Measurements from ENCODE around the gene RMND5A.
"Not testable (repeated sequence)": the region's sequence is repeated elsewhere in the genome, so short reads cannot be mapped to it uniquely, and the experiment has no call there.

The RMND5A gene

GRCh38 chr2:86714579-86715173, 5.4 kb upstream of the RMND5A start:
- DNase-seq: not testable (repeated sequence)

DNA sequence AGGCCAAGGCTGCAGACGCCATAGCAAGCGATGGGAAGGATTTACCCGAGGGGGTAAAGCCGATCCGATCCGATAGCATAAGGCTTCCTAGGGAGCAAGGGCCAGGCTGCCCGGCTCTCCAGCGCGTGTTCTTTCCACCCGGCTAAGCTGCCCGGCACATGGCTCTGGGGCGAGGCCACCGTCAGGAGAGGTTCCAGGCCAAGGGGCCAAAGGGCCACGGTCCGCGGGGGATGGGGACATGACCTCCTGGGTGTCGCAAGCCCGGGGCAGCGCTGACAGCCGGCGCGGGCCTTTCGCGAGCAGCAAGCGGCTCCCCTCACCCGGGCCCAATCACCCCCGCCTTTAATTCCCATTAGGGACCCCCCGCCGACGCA, 841 bp upstream of the RMND5A start:
- not testable (repeated sequence) for DNase-seq

DNA sequence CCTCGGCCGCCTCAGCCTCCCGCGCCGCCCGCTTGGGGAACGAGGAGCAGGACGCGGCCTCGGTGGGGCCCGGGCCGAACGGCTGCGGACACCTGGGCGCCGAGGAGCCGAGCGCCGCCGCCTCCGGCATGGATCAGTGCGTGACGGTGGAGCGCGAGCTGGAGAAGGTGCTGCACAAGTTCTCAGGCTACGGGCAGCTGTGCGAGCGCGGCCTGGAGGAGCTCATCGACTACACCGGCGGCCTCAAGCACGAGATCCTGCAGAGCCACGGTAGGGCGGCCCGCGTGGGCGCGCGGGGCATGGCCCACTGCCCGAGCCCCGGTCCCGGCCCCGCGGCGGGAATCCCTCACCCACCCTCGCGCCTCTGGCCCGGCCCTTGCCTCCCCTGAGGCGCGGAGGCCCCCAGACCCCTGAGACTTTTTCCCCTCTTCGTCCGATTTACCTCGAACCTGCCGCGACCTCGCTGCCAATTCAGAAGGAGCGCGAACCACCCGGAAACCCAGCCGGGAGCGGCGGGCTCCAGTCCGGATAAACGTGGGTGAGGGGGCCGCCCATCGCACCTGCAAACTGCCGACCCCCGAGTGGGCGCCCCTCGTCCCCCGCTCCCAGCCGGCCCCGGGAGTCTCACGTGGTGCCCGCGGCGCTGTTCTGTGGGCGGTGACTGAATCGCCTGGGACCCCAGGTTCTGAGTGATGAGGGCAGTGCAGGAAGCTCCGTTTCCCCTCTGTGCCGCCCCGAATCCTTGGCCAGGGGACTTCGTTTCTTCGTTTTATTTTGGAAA, 639 bp downstream of the RMND5A start:
- DNase-seq: peak; percentile 52

- DNase-seq: not testable (repeated sequence)
Observed at GRCh38 chr2:86725706-86726105, 5.6 kb downstream of the RMND5A start.

DNA sequence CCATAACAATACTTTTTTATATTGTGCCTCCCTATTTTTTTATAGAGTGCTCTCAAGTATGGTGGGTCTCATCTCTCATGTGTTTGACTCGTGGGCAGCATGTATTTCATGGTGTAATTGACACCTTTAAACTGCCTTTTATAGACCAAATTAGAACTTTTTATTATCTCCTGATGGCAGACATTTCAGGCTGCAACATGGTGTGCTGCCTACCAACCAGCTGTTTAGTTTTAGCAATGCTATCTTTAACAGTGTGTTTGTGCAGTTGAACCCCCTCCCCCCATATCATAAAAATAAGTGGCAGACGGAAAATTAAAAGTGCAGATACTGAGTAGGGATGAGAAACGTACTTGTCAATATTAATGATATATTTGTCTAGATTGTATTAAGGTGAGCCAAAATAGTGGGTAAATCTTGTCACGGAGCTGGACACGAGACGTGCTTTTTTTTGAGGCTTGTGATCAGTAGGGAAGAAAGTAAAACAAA, 12.0 kb downstream of the RMND5A start:
- DNase-seq: not testable (repeated sequence)

GRCh38 chr2:86732837-86733236, 12.7 kb downstream of the RMND5A start:
- DNase-seq: not testable (repeated sequence)

- DNase-seq: not testable (repeated sequence)
Observed at GRCh38 chr2:86733528-86733927, 13.4 kb downstream of the RMND5A start.

DNA sequence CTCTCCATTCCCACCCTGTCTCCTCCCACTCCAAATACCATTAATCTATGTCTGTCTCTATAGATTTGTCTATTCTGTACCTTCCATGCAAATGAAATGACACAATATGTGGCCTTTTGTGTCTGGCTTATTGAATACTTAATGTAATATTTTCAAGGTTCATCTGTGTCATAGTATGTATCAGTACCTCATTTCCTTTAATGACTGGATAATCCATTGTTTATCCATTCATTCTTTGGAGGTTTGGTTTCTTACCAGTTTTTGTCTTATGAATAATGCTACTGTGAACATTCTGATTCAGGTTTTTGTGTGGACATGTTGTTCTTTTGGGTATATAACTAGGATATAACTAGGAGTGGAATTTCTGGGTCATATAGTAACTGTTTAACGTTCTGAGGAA, 14.8 kb downstream of the RMND5A start:
- DNase-seq: not testable (repeated sequence)

DNA sequence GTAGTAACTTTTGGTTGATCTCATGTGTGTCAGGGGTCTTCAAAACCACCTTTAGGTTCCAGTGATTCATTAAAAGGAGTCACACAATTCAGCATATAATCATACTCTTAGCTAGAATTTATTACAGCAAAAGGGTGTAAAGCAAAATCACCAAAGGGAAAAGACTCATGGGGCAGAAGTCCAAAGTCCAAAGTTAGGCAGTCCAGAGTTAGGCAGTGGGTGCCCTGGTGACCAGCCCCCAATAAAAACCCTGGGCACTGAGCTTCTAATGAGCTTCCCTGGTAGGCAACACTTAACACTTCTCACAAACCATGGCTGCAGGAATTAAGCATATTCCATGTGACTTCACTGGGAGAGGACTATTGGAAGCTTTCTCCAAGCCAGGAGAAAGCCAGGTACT, 19.4 kb downstream of the RMND5A start:
- not testable (repeated sequence) for DNase-seq

- not testable (repeated sequence) for DNase-seq
Observed at GRCh38 chr2:86739889-86740288, 19.8 kb downstream of the RMND5A start.

- not testable (repeated sequence) for DNase-seq
Observed at GRCh38 chr2:86741889-86742498, 21.9 kb downstream of the RMND5A start.

- DNase-seq: no peak
Observed at GRCh38 chr2:86744152-86744551, 24.1 kb downstream of the RMND5A start.

- DNase-seq: no peak
Observed at GRCh38 chr2:86746939-86747338, 26.8 kb downstream of the RMND5A start.

GRCh38 chr2:86747711-86748639, 27.9 kb downstream of the RMND5A start:
- DNase-seq: no peak

GRCh38 chr2:86750240-86750839, 30.2 kb downstream of the RMND5A start:
- no peak for DNase-seq

DNA sequence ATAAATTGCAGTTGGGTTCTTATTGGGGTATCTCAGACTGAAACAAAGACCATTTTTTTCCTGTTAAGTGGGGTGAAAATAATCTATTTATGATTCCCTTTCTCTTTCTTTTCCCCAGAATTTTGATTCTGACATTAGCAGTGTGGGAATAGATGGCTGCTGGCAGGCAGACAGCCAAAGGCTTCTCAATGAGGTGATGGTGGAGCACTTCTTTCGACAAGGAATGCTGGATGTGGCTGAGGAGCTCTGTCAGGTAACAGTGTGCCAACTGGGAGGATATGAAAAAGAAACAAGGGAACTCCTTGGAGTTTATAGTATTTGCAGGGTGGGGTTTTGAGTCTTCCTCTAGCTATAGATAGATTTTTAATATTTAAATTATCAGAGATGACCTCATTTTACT, 31.7 kb downstream of the RMND5A start:
- DNase-seq: no peak

DNA sequence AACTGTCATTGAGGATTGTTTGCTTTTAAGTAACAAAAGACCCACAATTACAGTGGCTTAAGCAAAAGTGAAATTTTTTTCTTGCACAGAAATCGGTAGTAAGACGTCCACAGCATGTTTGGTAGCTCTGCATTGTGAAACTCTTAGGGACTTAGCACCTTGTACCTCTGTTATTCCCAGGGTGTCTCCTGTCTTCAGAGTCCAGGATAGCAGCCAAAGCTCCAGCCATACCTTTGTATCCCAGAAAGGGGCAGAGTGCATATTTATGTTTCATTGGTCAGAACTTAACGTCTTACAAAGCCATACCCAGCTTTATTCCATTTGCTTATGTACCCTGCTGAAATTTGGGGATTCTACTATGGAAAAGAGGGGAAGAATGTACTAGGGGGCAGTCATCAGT, 32.8 kb downstream of the RMND5A start:
- no peak for DNase-seq

DNA sequence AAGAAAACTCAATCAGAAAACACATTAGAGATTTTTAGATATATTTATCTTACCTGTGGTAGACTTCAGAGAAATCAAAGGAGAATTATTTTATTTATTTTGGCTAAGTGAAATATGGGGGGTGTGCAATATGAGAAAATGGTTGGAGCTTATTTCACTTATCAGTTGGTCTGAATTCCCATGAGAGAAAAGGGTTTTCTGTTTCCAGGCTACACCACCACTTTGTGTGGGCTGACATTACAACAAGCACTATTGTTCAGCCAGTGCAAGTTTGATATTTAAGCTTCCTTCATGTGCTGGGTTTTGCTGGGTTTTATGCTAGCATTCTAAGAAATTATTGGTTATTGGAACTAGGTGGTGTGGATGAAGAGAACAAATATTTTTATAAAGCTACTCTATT, 33.5 kb downstream of the RMND5A start:
- DNase-seq: no peak

DNA sequence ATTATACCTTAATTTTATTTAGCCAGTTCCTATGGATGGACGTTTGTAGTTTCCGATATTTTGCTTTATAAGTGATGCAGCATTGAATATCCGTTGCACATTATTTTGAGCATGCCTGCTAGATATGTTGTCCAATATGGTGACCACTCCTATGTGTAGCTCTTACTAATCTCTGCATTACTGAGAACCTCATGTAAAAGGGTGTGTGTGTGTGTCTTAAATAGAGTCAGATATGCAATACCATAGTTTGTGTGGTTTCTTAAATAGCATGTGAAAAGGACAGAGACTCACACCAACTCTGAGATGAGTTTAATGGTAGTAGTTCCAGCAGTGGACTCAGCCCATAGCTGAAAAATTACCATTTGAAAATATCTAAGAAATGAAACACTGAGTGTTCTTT, 38.3 kb downstream of the RMND5A start:
- DNase-seq: no peak

- no peak for DNase-seq
Observed at GRCh38 chr2:86760371-86760770, 40.3 kb downstream of the RMND5A start.

DNA sequence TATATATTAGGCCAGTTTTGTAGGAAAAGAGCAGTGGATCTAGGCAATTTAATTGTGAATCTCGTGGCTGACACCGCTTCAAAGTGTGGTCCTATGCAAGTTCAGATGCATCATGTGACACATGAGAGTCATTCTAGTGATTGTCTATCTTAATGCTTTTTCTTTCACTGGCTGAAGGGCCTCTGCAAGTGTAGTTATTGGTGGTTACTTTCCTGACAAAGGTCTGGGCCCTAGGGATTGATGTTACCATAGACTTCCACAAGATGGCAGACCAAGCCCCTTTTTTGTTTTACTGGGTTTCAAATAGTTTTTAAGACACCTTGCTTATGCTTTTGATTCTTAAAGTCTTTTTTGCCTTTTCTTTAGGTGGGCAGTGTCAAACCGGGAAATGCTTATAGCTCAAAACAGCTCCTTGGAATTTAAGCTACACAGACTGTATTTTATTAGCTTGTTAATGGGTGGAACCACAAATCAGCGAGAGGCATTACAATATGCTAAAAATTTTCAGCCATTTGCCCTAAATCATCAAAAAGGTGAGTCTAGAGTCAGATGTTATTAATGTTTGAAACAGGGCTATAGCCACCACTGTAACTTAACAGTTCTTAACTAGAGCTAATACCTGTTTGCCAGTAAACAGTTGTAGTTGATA, 44.7 kb downstream of the RMND5A start:
- DNase-seq: no peak

GRCh38 chr2:86765310-86765695, 45.2 kb downstream of the RMND5A start:
- no peak for DNase-seq

Data from activated effector memory CD4-positive, alpha-beta T cell treated with Interleukin-2 at 50 U/mL for 16 hours (primary cell).